HEK293 (cell line): ENCODE measurements around the gene ZNF394.

ENCODE experiments used
- ZNF146 ChIP-seq: fragments of 450-650 bp; formaldehyde crosslinking; IDR thresholded peaks from 2 replicates; pipeline ENCODE4 v1.5.1; 2016; ENCODE audit warnings: missing biosample characterization, missing genetic modification characterization
- ZNF24 ChIP-seq: fragments of 450-650 bp; formaldehyde crosslinking; IDR thresholded peaks from 2 replicates; pipeline ENCODE4 v1.5.1; 2016; ENCODE audit warnings: missing biosample characterization, missing genetic modification characterization
- ZNF335 ChIP-seq: fragments of 450-650 bp; formaldehyde crosslinking; conservative IDR thresholded peaks from 2 replicates; pipeline ENCODE4 v1.5.1; 2016; ENCODE audit warnings: missing biosample characterization, missing genetic modification characterization
- TF ChIP-seq, protein P1 (sequence below): fragments of 450-650 bp; formaldehyde crosslinking; IDR thresholded peaks from 2 replicates; pipeline ENCODE4 v1.5.1; 2016; ENCODE audit warnings: missing biosample characterization, missing genetic modification characterization, low read depth
- TF ChIP-seq, protein P2 (sequence below): fragments of 450-650 bp; formaldehyde crosslinking; IDR thresholded peaks from 2 replicates; pipeline ENCODE4 v1.5.1; 2016; ENCODE audit warnings: missing biosample characterization, missing genetic modification characterization

DNA sequence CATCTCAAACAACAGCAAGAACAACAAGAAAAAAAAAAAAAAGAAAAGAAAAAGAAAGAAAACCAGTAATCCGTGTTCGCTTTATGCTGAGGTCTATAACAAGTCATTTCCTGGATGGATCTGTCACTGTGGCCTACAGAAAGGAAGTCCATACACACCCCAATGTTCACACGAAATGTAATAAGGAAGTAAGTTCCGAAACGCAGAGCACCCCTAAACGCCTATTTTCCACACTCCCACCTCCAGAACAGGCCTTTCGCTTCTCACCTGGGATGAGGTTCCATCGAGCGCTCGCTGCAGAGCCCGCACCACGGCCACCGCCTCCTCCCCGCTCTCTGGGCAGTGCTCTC, 735 bp downstream of the ZNF394 start:
- TF ChIP-seq, protein P1, sequence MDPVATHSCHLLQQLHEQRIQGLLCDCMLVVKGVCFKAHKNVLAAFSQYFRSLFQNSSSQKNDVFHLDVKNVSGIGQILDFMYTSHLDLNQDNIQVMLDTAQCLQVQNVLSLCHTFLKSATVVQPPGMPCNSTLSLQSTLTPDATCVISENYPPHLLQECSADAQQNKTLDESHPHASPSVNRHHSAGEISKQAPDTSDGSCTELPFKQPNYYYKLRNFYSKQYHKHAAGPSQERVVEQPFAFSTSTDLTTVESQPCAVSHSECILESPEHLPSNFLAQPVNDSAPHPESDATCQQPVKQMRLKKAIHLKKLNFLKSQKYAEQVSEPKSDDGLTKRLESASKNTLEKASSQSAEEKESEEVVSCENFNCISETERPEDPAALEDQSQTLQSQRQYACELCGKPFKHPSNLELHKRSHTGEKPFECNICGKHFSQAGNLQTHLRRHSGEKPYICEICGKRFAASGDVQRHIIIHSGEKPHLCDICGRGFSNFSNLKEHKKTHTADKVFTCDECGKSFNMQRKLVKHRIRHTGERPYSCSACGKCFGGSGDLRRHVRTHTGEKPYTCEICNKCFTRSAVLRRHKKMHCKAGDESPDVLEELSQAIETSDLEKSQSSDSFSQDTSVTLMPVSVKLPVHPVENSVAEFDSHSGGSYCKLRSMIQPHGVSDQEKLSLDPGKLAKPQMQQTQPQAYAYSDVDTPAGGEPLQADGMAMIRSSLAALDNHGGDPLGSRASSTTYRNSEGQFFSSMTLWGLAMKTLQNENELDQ (tag by site-specific recombination) = no peak
- TF ChIP-seq, protein P2, sequence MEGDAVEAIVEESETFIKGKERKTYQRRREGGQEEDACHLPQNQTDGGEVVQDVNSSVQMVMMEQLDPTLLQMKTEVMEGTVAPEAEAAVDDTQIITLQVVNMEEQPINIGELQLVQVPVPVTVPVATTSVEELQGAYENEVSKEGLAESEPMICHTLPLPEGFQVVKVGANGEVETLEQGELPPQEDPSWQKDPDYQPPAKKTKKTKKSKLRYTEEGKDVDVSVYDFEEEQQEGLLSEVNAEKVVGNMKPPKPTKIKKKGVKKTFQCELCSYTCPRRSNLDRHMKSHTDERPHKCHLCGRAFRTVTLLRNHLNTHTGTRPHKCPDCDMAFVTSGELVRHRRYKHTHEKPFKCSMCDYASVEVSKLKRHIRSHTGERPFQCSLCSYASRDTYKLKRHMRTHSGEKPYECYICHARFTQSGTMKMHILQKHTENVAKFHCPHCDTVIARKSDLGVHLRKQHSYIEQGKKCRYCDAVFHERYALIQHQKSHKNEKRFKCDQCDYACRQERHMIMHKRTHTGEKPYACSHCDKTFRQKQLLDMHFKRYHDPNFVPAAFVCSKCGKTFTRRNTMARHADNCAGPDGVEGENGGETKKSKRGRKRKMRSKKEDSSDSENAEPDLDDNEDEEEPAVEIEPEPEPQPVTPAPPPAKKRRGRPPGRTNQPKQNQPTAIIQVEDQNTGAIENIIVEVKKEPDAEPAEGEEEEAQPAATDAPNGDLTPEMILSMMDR (tag by site-specific recombination) = no peak
- no peak for TF ChIP-seq ZNF24 (tag by site-specific recombination)
- TF ChIP-seq ZNF146 (tag by site-specific recombination) = no peak
- TF ChIP-seq ZNF335 = no peak
